Mesenteric fat pad (tissue), 1 donor: ENCODE results near the gene PPM1L. TPM values are rescaled to one million over a fixed set of nuclear protein-coding genes. Genes with fewer than 3 reads are reported as not detected.

Experiments used
- DNase-seq: peaks from one replicate; pipeline ENCODE4 v3.0.0-alpha.2; 2020; ENCODE audit warnings: low spot score
- total RNA-seq: library from RNA; stranded (reverse); fragmentation: NEBNext Ultra II Directional; extraction: Animal tissue kit (Norgen Biotek cat#: 25700); gene quantifications from one replicate; pipeline ENCODE4 v1.2.1, GENCODE V29; 2021
- donor health status: DM: yes; HTN: yes; CAD: no.

PPM1L gene
- total RNA-seq, 1 donor from 2014 or later, result 12.7 TPM

DNA sequence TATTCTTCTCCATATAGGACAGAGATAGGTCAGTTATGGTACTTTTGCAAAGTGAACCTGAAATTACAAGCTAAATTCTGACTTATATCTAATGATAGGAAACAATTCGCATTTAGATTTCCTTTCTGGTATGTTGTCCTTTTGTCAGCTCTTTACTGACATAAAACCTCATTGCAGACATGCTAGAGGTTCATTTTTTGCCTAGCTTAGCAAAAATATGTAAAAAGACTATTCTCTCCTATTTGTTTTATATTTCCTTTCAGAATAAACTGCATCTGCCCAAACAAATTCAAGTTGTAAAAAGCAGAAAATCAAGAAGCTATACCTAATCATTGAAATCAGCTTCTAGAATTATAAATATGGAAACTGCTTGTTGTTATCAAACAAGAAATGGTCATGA, 168.7 kb downstream of the PPM1L start:
- no peak for DNase-seq

GRCh38 chr3:160927620-160928019, 171.6 kb downstream of the PPM1L start:
- DNase-seq, result no peak

DNA sequence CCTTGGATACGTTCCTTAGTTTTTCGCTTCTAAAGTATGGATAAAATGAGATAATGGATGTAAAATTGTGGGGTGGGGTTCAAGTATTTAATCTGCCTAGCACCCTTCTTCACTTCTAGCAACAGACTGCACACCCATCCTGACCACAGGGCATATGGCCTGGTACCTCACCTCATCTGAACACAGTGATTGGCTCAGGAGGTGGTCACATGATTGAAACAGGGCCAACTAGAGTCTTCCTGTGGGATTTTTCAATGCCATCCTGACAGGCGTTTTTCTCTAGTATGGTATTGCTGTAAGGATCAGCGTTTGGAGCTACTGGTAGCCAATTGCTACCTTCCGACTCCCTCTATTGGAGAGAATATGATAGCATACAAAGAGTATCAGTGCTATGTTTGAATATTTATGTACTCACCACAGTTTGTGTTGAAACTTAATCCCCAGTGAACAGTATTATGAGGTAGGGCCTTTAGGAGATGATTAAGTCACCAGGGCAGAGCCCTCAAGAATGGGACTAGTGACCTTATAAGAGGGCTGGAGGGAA, 172.2 kb downstream of the PPM1L start:
- no peak for DNase-seq

DNA sequence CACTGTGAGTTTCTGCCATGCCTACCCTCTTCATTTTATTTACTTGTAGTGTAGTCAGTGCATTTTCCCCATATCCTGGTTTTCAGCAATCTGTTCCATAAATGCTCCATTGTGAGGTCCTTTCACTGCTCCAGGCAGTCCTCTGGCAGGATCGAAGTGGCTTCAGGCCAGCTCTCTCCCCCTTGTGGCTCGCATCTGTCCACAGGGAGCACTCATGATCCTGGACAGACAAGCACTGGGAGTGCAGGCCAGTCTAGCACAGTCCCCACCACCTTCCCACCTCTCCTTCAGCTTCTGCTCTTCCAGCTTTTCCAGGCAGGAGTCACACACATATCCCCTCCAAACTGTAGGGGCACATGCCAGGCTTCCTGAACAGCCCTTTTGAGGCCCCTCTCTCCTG, 173.6 kb downstream of the PPM1L start:
- DNase-seq, result no peak

GRCh38 chr3:160931474-160931873, 175.4 kb downstream of the PPM1L start:
- no peak for DNase-seq

GRCh38 chr3:160935413-160936095, 179.5 kb downstream of the PPM1L start:
- DNase-seq, result no peak

DNA sequence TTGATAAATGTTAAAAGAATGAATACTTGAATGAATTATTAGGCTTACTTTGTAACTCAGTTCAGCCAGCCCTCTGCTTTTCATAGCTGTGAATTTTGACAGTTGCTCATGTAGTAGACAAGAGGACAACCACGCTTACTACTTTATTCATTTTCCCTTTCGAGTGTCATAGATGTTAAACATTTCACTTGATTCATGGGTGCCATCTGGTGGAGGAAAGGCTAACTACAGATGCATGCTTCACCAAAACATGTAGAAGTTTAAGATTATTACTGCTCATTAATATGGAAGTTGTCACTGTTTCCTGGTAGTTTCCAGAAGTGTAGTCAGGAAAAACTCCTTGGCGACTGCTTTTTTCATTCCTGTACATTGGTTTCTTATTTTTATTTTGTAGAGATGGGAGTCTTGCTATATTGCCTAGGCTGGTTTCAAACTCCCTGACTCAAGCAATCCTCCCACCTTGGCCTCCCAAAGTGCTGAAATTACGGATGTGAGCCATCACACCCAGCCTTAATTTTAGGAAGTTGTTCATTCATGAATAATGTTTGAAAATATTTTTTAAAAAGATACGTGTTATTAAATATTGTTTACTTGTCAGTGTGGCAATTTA, 186.0 kb downstream of the PPM1L start:
- no peak for DNase-seq

GRCh38 chr3:160943996-160944395, 188.0 kb downstream of the PPM1L start:
- DNase-seq, result no peak

DNA sequence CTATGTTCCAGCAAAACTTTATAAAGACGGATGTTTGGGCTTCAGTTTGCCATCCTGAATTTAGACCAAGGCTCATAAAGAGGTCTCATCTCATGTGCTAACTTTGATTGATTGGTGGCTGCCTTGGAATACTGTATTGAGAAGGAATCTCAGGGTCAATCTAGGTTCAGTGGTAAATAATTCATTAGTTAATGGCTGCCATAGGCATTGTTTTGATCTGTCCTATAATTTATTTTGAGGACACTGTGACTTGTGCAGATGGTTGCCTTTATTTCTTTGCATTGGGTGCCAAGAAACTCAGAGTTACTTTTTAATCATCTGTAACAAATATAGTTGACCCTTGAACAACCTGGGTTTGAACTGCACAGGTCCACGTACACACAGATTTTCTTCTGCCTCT, 189.3 kb downstream of the PPM1L start:
- no peak for DNase-seq

DNA sequence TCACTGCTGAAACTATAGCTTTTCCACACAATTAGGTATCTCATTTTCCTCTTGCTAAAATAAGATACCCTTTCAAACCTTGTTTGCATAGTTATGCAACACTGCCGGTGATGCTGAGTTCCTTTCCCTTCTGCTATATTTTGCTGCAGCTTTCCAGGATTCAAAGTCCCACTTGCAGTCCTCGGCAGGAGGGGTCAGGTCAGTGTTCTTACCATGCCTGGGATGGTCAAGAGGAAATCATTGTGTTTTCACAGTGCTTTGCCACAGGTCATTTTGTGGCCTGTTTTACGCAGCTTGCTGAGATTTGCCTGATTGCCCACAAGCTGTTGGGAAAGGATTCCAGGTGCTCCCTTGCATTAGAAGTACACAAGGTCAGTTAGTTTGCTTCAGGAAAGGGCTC, 192.2 kb downstream of the PPM1L start:
- no peak for DNase-seq

GRCh38 chr3:160949460-160949859, 193.4 kb downstream of the PPM1L start:
- DNase-seq, result no peak

- no peak for DNase-seq
Measured at GRCh38 chr3:160950542-160950941, 194.5 kb downstream of the PPM1L start.

GRCh38 chr3:160950954-160951353, 194.9 kb downstream of the PPM1L start:
- DNase-seq, result no peak

DNA sequence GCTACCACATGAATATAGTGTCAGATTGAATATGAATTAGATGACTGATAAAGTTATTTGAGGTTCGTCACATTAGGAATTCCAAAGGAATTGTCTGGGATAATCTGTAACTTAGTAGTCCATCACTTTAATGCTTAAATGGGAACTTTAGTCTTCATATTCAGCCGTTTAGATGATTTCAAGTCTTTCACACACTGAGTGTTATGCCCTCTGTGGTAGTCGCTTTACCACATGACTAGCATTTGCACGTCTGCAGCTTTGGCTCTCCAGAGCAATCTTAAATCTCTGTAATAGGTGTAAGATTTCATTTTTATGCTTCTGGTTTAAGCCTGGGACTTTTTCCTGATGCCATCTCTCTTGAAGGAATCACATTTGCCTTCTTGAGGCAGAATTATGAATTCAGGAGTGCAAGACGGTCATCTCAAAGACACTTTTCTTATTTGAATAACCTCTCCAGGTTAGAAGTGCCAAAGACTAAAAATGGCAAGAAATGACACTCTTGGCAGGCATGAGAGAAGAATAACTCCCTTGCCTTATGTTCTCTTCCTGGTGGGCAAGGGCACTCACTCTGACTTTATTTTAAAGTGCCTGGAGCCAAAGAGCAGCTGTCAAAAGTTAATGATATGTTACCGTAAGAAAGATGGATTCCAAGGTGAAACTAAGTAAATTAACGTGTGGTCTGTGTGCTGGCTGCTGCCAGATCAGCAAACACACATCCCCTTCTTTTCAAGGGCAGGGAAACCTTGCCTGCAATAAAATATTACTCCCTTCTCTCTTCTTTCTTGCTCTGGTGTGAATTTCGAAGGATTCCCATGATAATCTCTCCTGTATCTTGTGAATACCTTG, 195.8 kb downstream of the PPM1L start:
- DNase-seq, result no peak

DNA sequence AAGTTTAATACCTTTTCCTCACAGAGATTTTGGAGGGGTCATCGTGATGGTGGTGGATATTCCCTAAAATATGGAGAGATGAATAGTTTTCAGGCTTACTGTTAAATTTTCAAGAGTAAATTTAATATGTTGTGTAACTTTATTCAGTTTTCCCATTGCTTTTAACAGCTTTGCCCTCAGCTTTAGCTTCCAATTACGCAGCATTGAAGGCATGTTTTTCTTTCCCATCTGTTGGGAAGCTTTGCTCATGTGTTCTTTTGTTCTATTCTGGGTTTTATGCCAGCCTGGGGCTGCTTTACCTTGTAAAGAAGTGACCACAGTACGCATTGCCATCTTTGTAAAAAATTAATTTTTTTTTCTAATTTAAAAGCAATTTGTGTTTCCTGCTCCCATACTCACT, 197.7 kb downstream of the PPM1L start:
- no peak for DNase-seq

GRCh38 chr3:160956785-160957184, 200.8 kb downstream of the PPM1L start:
- no peak for DNase-seq

DNA sequence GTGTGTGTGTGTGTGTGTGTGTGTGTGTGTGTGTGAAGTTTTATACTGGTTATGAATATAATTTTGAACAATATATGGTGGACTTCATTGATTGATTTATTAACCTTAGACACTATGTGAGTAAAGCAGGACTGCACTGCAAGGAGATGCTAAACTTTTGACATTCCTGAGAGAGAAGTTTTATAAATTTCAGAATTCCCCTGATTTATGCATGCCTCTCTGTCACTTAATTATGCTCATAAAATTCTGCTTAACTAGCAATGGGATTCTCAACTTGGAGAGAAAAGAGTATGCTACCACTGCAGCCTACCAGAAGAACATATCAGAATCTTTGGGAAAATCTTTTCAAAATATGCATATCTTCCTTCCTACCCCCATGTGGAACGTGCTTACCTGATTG, 204.5 kb downstream of the PPM1L start:
- DNase-seq, result no peak

DNA sequence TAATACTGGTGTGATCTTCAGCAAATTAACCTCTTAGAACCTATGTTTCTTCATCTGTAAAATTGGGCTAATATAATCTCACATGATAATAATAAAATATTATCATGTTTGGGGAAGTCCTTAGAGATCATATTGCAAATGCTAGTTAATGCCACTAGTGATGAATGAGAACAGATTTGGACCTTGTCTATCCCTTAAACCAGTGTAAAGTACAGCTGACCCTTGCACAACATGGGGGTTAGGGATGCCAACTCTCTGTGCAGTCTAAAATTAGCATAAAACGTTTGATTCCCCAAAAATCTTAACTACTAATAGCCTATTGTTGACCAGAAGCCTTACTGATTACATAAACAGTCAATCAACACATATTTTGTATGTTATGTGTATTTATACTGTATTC, 207.9 kb downstream of the PPM1L start:
- DNase-seq, result no peak

- no peak for DNase-seq
Measured at GRCh38 chr3:160968761-160969160, 212.7 kb downstream of the PPM1L start.

DNA sequence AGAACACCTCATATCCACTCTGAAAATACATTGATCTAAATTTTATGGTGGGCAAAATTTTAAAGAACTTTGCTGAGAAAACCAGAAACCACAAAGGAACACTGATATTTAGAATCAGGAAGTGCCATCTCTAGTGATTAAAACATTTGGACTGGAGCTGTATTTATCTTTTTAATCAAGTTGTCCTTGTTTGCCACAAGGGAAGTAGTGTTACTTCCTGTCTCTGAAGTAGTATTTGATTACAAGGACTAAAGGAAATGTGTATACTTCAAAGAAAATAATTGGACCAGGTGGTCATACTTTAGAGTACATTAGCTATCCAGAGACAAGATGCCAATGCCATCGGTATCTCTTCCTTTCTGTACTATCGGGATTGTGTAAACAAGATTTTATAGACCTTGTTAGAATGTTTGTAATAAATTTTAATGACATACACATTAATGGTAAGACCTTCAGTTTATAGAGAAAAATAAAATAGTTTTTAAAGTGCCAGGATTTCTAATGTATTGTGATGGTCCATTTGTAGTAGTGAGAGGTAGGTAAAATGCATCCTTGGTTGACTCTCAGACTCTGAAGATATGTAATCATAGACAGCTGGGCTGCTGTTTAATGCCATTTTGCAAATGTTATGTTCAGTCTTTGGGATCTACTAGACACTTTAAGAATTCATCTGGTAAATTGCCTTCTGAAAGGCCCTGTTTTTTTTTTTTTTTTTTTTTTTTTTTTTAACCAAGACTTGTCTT, 217.2 kb downstream of the PPM1L start:
- DNase-seq, result no peak

DNA sequence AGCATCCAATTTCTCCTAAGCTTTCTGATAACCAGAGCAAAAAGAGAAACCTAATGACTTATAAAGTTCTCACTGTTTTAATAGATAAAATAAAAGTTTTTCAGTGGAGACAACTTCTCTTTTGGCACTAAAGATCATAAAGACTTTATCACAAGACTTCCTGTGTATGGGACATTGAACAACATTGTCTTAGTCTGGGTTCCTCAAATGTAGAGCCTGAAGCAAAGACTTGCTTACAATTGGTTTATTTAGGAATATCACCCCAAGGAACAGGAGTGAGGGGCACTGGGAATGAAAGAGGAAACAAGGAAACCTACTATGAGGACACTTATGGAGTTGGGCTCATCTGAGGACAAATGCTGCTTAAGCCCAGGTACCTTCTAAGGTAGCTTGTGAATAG, 221.7 kb downstream of the PPM1L start:
- no peak for DNase-seq
